NCI-H524 (cell line): ENCODE data around the gene HSPA1A.
"Not testable (repeated sequence)": the region's sequence is repeated elsewhere in the genome, so short reads cannot be mapped to it uniquely, and the experiment has no call there.

ENCODE experiments used
- DNase-seq, 2 experiments: peaks; one replicate each; lab custom pipeline; 2025; lab: John Stamatoyannopoulos, UW

Gene HSPA1A

DNA sequence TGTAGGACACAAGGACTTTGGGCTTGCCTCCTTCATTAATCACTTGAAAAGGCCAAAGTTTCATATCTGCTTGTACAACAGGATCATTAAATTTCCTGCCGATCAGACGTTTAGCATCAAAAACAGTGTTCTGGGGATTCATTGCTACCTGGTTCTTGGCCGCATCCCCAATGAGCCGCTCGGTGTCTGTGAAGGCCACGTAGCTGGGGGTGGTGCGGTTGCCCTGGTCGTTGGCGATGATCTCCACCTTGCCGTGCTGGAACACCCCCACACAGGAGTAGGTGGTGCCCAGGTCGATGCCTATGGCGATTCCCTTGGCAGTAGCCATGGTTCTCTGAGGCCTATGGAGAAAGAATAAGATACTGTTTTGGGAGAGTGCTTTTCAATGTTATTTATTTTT lies 3.7 kb upstream of the HSPA1A start:
- no peak for DNase-seq

DNA sequence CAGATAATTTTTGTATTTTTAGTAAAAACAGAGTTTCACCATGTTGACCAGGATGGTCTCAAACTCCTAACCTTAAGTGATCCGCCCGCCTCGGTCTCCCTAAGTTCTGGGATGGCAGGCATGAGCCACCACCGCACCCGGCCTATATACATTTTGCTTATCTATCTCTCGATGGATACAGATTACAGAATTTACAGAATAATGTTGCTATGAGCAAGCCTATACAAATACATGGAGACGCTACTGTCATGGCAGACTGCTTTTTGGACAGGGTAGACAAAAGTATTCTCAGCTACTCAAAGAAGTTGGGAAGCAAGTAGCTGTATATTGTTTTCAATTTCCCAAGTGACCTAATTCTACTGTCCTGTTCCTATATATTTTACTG lies 1.9 kb upstream of the HSPA1A start:
- no peak for DNase-seq

DNA sequence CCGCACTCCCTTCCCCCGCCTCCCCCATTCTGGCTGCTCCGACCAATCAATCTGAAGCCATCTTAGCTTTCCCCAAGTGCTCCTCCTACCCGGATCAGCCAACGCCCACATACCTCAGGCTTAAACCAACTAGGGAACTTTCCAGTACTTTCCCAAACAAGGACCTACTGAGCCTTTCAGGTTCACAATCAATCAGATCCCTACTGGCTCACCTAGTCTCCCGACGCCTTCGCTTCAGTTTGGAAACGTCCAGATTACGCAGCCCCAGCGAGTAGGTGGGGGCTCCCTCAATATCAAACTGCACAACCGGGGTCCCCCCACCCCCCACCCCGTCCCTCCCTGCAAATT lies 692 bp upstream of the HSPA1A start:
- DNase-seq = peak; percentile 81 to 85

GRCh38 chr6:31817133-31817928 lies 2.0 kb downstream of the HSPA1A start:
- not testable (repeated sequence) for DNase-seq

- not testable (repeated sequence) for DNase-seq
Measured at GRCh38 chr6:31817929-31818511, 2.7 kb downstream of the HSPA1A start.

- DNase-seq = no peak
Measured at GRCh38 chr6:31819871-31820299, 4.5 kb downstream of the HSPA1A start.

GRCh38 chr6:31820399-31820798 lies 5.1 kb downstream of the HSPA1A start:
- not testable (repeated sequence) for DNase-seq

- peak in 1 of 2 experiments; percentile 21 for DNase-seq
Measured at GRCh38 chr6:31821301-31822035, 6.1 kb downstream of the HSPA1A start.

DNA sequence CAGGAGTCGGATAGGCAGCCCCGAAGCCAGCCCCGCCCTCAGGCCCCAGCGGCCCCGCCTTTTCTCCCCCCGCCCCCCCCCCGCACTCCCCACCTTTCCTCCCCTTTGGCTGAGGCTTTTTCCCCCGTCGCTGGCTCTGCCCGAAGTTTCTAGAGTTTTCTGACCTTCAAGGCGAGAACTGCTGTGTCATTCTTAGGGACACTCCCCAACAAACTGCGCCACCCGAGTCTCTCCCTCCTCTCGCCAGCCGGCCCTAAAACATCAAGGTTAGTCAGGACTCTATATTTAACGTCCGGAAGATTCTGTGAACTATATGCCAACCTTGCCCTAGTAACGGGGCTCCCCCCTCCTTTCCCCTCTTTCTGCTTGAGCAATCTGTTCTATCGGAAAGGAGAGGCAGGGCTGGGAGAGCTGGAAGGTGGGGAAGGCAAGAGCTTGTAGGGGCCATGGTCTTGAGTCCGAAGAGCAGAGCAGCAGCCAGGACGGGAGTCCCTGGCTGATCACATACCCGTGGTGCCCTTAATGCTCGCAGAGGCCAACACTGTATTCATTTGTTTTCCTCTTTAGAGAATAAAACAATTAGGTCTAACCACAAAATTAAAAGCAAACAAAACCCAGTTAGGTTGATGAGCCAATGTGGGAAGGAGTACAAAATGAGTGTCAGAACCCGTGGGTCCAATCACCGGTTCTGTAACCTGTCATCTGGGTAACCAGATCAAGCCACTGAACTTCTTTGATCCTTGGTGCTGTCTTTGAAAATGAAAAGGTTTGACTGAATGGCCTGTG lies 6.9 kb downstream of the HSPA1A start:
- no peak for DNase-seq

DNA sequence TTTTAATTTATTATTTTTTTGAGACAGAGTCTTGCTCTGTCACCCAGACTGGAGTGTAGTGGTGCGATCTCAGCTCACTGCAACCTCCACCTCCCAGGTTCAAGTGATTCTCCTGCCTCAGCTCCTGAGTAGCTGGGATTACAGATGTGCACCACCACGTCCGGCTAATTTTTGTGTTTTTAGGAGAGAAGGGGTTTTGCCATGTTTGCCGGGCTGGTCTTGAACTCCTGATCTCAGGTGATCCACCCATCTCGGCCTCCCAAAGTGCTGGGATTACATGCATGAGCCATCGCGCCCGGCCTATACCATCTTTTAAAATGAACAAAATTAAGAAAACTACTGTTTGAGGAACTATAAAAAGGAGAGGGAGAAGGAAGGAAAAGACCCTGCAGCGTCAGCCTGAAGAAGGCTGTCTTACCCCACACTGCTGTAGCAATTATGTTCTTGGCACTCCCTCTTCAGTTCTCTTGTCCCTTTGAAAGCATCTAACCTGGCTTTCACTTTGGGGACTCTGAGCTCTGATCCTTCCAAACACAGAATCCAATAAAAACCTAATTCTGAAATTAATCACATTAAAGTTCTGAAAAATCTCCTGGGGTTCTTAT lies 8.4 kb downstream of the HSPA1A start:
- DNase-seq = not testable (repeated sequence)

GRCh38 chr6:31825553-31825952 lies 10.2 kb downstream of the HSPA1A start:
- DNase-seq = no peak

DNA sequence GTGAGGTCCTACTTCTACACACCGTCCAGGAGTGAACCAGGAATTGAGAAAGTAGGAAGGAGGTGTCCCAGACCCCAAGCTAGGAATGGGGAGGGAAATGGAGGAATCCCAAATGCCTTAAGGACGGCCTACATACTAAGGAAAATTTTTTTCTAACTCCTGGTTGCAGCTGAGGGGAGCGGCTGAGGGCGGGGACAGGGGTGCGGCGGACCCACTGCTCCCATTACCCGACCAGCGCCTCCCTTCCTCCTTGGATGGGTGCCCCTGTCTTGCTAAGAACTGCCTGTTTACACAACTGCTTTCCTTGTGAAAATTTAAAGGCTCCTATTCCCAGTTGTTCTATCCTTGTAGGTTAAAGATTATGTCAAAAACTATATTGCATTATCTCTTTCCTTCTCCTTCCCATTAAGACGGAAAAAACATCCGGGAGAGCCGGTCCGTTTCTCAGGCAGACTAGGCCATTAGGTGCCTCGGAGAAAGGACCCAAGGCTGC lies 11.5 kb downstream of the HSPA1A start:
- DNase-seq = peak; percentile 66 to 78

DNA sequence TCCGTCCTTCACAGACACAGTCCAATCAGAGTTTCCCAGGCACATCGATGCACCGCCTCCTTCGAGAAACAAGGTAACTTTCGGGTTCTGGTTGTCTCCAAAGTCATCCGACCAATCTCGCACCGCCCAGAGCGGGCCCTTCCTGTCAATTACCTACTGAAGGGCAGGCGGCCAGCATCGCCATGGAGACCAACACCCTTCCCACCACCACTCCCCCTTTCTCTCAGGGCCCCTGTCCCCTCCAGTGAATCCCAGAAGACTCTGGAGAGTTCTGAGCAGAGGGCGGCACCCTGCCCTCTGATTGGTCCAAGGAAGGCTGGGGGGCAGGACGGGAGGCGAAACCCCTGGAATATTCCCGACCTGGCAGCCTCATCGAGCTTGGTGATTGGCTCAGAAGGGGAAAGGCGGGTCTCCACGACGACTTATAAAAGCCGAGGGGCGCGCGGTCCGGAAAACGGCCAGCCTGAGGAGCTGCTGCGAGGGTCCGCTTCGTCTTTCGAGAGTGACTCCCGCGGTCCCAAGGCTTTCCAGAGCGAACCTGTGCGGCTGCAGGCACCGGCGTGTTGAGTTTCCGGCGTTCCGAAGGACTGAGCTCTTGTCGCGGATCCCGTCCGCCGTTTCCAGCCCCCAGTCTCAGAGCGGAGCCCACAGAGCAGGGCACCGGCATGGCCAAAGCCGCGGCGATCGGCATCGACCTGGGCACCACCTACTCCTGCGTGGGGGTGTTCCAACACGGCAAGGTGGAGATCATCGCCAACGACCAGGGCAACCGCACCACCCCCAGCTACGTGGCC lies 12.1 kb downstream of the HSPA1A start, which contains the start of gene HSPA1B:
TSS of gene HSPA1B (plus strand) at position 453 of the 794 bp plus-strand sequence. CDS start at position 666, 213 bp downstream.
- DNase-seq = peak; percentile 99 to 100

- DNase-seq = peak; percentile 14 to 53
Measured at GRCh38 chr6:31829633-31830283, 14.4 kb downstream of the HSPA1A start.

GRCh38 chr6:31830886-31831335 lies 15.6 kb downstream of the HSPA1A start:
- DNase-seq = no peak

- no peak for DNase-seq
Measured at GRCh38 chr6:31831350-31832215, 16.2 kb downstream of the HSPA1A start.

- DNase-seq = peak; percentile 85 to 90
Measured at GRCh38 chr6:31834367-31835250, 19.3 kb downstream of the HSPA1A start.

- DNase-seq = no peak
Measured at GRCh38 chr6:31836047-31836473, 20.7 kb downstream of the HSPA1A start.
